IPS-18a (cell line): ENCODE results near the gene LATS2.
A peak's percentile ranks its signal among the peaks of the same experiment; 100 is the strongest.
"Not testable (repeated sequence)": the region's sequence is repeated elsewhere in the genome, so short reads cannot be mapped to it uniquely, and the experiment has no call there.

Source experiments
- H3K27ac ChIP-seq: one replicate; pipeline ENCODE4 v1.5.1; 2013; ENCODE audit warnings: low read length
- H3K27me3 ChIP-seq: one replicate; pipeline ENCODE4 v1.6.1; 2013; ENCODE audit warnings: mild to moderate bottlenecking, low read length; ENCODE audit not compliant: control insufficient read depth, insufficient read depth
- H3K36me3 ChIP-seq: one replicate; pipeline ENCODE4 v1.6.1; 2013; ENCODE audit warnings: low read depth, low read length; ENCODE audit not compliant: control insufficient read depth
- H3K4me1 ChIP-seq: one replicate; pipeline ENCODE4 v1.6.1; 2013; ENCODE audit warnings: low read depth, low read length; ENCODE audit not compliant: control insufficient read depth
- H3K4me3 ChIP-seq: one replicate; pipeline ENCODE4 v1.5.1; 2013; ENCODE audit warnings: low read length
- H3K9ac ChIP-seq: one replicate; pipeline ENCODE4 v1.6.1; 2013; ENCODE audit warnings: mild to moderate bottlenecking, low read length, moderate library complexity
- H3K9me3 ChIP-seq: one replicate; pipeline ENCODE4 v1.6.1; 2013; ENCODE audit warnings: low read depth, low read length; ENCODE audit not compliant: control insufficient read depth

Gene LATS2

DNA sequence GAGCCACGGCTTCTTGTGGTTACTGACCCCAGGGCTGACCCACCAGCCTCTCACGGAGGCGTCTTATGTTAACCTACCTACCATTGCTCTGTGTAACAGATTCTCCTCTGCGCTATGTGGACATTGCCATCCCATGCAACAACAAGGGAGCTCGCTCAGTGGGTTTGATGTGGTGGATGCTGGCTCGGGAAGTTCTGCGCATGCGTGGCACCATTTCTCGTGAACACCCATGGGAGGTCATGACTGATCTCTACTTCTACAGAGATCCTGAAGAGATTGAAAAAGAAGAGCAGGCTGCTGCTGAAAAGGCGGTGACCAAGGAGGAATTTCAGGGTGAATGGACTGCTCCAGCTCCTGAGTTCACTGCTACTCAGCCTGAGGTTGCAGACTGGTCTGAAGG lies 99.7 kb downstream of the LATS2 start:
- H3K36me3 ChIP-seq, H3K4me3 ChIP-seq, H3K4me1 ChIP-seq, H3K27ac ChIP-seq, H3K9ac ChIP-seq, H3K9me3 ChIP-seq, H3K27me3 ChIP-seq: not testable (repeated sequence)

DNA sequence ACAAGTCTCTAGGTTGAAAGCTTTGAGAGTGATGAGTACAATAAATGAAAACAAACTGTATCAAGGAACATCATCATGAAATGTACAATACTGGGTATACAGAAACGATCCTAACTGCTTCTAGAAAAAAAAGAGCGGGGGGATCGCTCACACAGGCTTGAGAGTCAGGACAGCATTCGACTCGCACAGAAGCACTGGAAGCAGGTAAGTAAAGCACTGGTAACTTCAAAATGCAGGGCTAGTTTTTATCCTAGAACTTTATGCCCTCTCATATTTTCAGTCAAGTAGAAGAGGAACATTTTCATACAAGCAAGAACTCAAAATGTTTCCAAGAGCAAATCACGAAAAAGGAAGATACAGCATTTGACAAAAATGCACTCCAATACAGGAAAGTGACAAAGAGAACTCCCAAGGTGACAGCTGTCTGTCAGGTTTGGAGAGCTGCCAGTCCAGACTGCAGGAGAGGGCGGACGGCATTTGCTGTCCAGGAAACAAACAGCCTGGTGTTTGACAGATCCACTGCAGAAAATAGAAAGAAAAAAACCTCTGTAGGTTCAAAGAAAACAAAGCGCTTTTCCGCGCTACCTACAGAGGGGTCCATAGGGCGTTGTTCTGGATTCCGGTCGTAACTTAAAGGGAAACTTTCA lies 100.6 kb downstream of the LATS2 start:
- Histone ChIP-seq H3K4me1 (no peaks in the 10 kb centered on the region), H3K36me3 (no peaks in the 10 kb centered on the region), H3K27ac (no peak overlapping the region), H3K9me3 (no peaks in the 10 kb centered on the region), H3K9ac (no peak overlapping the region), H3K4me3 (no peak overlapping the region), H3K27me3 (no peaks in the 10 kb centered on the region)

DNA sequence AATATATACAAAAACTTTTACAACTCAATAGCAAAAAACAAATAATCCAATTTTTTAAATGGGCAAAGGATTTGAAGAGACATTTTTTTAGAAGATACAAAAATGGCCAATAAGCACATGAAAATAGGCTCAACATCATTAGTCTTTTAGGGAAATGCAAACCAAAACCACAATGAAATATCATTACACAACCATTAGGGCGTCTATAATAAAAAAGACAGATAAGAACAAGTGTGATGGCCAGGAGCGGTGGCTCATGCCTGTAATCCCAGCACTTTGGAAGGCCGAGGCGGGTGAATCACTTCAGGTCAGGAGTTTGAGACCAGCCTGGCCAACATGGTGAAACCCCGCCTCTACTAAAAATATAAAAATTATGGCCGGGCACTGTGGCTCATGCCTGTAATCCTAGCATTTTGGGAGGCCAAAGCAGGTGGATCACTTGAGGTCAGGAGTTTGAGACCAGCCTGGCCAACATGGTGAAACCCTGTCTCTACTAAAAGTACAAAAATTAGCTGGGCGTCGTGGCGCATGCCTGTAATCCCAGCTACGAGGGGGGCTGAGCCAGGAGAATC lies 104.3 kb downstream of the LATS2 start:
- H3K9me3 ChIP-seq, H3K4me3 ChIP-seq, H3K9ac ChIP-seq, H3K27ac ChIP-seq, H3K4me1 ChIP-seq, H3K36me3 ChIP-seq, H3K27me3 ChIP-seq: not testable (repeated sequence)

DNA sequence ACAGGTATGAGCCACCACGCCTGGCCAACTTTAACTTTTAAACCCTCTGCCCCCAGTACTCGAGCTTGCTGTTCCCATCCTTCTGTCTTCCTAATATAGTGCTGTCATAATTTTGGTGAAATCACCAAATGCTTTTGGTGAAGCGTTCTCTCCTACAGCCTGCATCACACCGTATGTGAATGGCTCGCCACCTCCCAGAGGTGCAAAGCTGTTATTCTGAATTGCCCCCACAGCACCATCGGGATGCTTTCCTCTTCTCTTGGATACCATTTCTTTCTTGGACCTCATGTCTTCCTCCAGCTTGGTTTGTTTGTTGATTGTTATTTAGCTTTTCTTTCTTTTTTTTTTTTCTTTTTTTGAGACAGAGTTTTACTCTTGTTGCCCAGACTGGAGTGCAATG lies 105.9 kb downstream of the LATS2 start:
- Histone ChIP-seq H3K4me1 (no peaks in the 10 kb centered on the region), H3K4me3 (no peak overlapping the region), H3K27me3 (no peaks in the 10 kb centered on the region), H3K27ac (no peak overlapping the region), H3K9ac (no peak overlapping the region), H3K36me3 (no peaks in the 10 kb centered on the region), H3K9me3 (no peaks in the 10 kb centered on the region)

DNA sequence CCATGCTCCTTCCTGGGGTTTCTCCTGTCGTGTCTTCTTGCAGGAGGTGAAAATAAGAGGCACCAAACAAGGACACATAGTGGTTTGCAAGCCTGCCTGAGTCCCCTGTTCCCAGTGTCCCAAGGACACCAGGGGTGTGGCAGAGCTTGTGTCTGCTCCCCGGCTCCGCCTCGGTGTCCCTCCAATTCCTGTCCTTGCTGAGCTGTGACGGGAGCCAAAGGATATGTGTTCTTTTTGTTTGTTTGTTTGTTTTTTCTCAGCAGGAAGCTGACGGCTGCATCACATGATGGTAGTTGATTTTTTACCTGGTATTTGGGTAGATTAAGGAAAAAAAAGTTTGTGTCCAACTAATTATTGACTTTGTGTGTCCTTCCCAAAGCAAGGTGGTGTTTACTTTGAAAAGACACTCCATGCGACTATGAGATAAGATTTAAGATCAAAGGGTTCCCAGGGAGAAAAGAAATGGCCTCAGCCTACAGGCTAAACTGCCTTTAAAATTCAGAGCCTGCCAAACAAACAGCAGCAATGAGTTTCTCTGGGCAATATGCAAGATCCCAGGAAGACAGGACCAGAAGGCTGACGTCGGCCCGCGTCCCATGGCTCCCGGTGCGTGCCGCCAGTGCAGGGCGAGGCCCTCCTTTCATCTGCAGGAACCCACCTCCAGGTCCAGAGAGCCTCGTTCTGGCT lies 108.0 kb downstream of the LATS2 start:
- H3K4me3 ChIP-seq: no peak overlapping the region
- no peaks in the 10 kb centered on the region for H3K27me3 ChIP-seq
- no peaks in the 10 kb centered on the region for H3K4me1 ChIP-seq
- no peak overlapping the region for H3K9ac ChIP-seq
- H3K9me3 ChIP-seq: no peaks in the 10 kb centered on the region
- H3K27ac ChIP-seq: no peak overlapping the region
- no peaks in the 10 kb centered on the region for H3K36me3 ChIP-seq

DNA sequence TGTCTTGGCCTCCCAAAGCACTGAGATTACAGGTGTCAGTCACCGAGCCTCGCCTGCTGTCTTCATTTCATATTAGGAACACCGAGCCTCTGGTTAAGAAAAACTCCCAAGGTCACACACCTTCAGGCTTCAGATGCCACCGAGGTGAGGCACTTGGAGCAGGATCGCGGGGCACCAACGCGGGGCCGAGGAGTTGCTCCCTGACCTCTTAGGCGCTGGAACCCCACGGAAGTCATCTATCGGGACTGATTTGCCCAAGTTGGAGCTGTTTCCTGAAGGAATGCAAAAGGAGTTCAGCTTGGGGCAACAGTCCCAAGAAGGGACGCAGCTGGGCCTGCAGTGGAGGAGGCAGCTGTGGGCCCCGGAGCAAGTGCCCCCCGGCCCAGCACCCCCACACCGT lies 108.5 kb downstream of the LATS2 start:
- H3K9me3 ChIP-seq: no peaks in the 10 kb centered on the region
- no peak overlapping the region for H3K4me3 ChIP-seq
- H3K27ac ChIP-seq: no peak overlapping the region
- no peaks in the 10 kb centered on the region for H3K4me1 ChIP-seq
- H3K9ac ChIP-seq: no peak overlapping the region
- no peaks in the 10 kb centered on the region for H3K27me3 ChIP-seq
- no peaks in the 10 kb centered on the region for H3K36me3 ChIP-seq

DNA sequence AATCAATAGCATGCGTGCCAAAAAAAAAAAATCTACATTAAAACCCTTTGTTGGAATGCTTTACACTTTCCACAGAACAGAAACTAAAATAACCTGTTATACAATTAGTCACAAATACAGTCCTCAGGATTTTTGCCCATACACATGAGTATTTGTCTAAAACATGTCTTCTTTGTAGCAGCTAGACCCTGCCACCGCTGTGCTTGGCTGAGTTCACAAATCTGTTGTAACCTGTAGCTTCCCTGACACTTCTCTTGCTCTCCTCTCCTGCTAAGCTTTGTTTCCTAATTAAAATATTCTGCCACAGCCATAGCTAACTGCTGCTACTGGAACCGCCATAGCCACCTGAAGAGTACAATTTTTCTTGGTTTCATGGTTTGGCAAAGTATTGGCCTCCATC lies 113.4 kb downstream of the LATS2 start:
- not testable (repeated sequence) for H3K4me1 ChIP-seq, H3K9me3 ChIP-seq, H3K4me3 ChIP-seq, H3K9ac ChIP-seq, H3K36me3 ChIP-seq, H3K27ac ChIP-seq
- peaks cover 34% of the 10 kb centered on the region for H3K27me3 ChIP-seq

DNA sequence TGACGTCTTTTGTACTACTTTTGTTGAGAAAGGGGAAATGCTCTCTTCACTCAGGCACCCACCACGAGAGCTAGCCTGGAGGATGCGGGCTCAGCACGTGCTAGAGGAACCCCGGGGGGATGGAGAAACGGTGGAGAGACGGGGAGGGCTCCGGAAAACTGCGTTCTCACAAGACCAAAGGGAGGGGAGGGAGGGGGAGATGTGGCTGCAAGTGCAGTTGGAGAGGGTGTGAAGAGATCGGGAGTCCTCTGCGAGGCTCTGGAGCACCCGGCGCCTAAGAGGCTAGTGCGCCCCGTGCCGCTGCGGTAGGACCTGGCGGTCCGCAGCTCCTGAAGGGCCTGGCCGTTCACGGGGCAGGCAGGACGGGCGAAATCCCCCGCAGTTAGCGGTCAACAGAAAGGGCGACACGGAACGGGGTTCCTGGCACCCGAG lies 115.4 kb downstream of the LATS2 start:
- no peak overlapping the region for H3K9ac ChIP-seq

DNA sequence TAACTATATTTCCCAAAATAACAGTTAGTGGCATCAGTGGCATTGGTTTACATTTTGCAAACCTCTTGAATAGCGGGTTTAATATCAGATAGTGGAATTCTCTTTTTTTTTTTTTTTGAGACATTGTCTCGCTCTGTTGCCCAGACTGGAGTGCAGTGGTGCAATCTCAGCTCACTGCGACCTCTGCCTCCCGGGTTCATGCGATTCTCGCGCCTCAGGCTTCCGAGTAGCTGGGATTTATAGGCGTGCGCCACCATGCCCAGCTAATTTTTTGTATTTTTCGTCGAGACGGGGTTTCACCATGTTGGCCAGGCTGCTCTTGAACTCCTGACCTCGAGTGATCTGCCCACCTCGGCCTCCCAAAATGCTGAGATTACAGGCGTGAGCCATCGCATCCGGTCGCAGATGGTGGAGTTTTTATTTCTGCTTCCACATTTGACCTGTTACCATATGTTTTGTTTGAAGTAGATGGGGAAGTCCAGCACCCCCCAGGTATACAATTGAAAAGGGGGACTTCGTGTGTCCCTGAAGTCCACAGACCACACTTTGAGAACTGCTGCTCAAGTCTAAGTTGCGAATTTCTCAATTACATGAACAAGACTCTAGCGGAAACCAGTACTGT lies 118.3 kb downstream of the LATS2 start:
- Histone ChIP-seq H3K27me3 (peaks cover 34% of the 10 kb centered on the region), H3K36me3 (no peaks in the 10 kb centered on the region), H3K27ac (no peak overlapping the region), H3K4me3 (no peak overlapping the region), H3K4me1 (peaks cover 7% of the 10 kb centered on the region), H3K9ac (no peak overlapping the region), H3K9me3 (no peaks in the 10 kb centered on the region)

More for the DNA sequence above, 115.4 kb downstream of the LATS2 start:
- Histone ChIP-seq H3K27ac (no peak overlapping the region), H3K27me3 (peaks cover 34% of the 10 kb centered on the region), H3K36me3 (no peaks in the 10 kb centered on the region), H3K4me3 (peak overlapping the region; percentile 55), H3K4me1 (no peaks in the 10 kb centered on the region), H3K9me3 (no peaks in the 10 kb centered on the region)

DNA sequence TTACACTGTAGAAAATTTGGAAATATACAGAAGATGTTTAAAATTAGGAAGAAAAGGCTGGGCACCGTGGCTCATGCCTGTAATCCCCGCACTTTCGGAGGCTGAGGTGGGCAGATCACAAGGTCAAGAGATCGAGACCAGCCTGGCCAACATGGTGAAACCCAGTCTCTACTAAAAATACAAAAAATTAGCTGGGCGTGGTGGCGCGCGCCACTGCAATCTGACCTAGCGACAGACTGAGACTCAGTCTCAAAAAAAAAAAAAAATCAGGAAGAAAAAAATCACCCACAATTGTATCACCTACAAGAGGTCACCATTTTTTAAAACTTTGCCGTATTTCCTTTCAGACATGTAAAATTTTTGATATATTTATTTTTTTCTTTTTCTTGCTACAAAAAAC lies 120.9 kb downstream of the LATS2 start:
- not testable (repeated sequence) for H3K27ac ChIP-seq, H3K4me1 ChIP-seq, H3K36me3 ChIP-seq, H3K9ac ChIP-seq, H3K4me3 ChIP-seq, H3K9me3 ChIP-seq
- peaks cover 12% of the 10 kb centered on the region for H3K27me3 ChIP-seq

DNA sequence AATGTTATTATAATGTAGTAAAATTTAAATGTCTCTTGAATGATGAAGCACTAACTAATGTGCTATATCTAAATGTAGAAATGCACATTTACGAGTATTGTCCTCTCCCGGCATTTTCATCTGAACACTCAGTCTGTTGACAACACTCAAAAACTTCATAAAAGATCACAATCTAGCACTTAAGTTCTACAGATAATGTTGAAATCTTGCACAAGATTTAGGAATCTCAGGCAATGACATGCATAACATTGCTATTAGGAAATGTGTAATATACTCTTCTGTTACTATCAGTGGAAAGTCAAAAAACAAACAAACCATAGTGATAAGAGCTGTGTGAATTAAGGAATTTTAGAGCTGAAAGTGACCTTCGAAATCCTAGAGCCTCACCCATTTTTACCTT lies 121.3 kb downstream of the LATS2 start:
- Histone ChIP-seq H3K36me3 (no peaks in the 10 kb centered on the region), H3K4me1 (peaks cover 7% of the 10 kb centered on the region), H3K9ac (no peak overlapping the region), H3K4me3 (no peak overlapping the region), H3K27me3 (peaks cover 8% of the 10 kb centered on the region), H3K27ac (no peak overlapping the region), H3K9me3 (no peaks in the 10 kb centered on the region)
